Cardiac muscle cell (in vitro differentiated cells and primary cell): ENCODE results near the gene ALX1. TPM values are rescaled to one million over a fixed set of nuclear protein-coding genes. Genes with fewer than 3 reads are reported as not detected.
A peak's percentile ranks its signal among the peaks of the same experiment; 100 is the strongest.

Source experiments
- DNase-seq, 2 donors: peaks; one replicate each; pipeline versions ENCODE4 v3.0.0 to v3.0.0-alpha.2; 2010 to 2017; ENCODE audit warnings: low read depth in 1 of 2, low spot score in 1 of 2
- H3K27ac ChIP-seq: fragments of 200-600 bp; sonication (generic); 2 replicates; pipeline ENCODE4 v1.5.1; 2016
- H3K27me3 ChIP-seq: fragments of 200-600 bp; sonication (generic); 2 replicates; pipeline ENCODE4 v1.6.0; 2016; ENCODE audit warnings: control low read depth
- H3K36me3 ChIP-seq: fragments of 200-600 bp; sonication (generic); 2 replicates; pipeline ENCODE4 v1.5.1; 2016; ENCODE audit warnings: control low read depth
- H3K4me1 ChIP-seq: fragments of 200-600 bp; sonication (generic); 2 replicates; pipeline ENCODE4 v1.8.1; 2017; ENCODE audit warnings: low read depth, mild to moderate bottlenecking, mixed run types
- H3K4me3 ChIP-seq: fragments of 200-600 bp; sonication (generic); 2 replicates; pipeline ENCODE4 v1.5.1; 2016; ENCODE audit warnings: mild to moderate bottlenecking
- H3K9me3 ChIP-seq: fragments of 200-600 bp; sonication (generic); 2 replicates; pipeline ENCODE4 v1.5.1; 2017; ENCODE audit warnings: low read depth, mild to moderate bottlenecking, control low read depth
- CTCF ChIP-seq: IDR thresholded peaks from 2 replicates; pipeline ENCODE4 v1.5.1; 2012; ENCODE audit warnings: low read depth, mild to moderate bottlenecking, low read length
- polyA plus RNA-seq: library from polyadenylated mRNA; unstranded; fragments of >200 nt; fragmentation: Nextera tagmentation; extraction: Ambion mirVana; gene quantifications from 2 replicates; pipeline ENCODE4 v1.2.1, GENCODE V29; 2016
- total RNA-seq: library from RNA; depleted of rRNA; stranded (reverse); fragments of >200 nt; gene quantifications from 2 replicates; pipeline ENCODE4 v1.2.3, GENCODE V29; 2016

Gene ALX1
- total and polyA plus RNA-seq, 2 experiments from 2014 or later = 5.2 to 5.9 TPM

GRCh38 chr12:85275374-85275773, 4.6 kb upstream of the ALX1 start:
- H3K4me3 ChIP-seq = no peak overlapping the region
- no peaks in the 10 kb centered on the region for H3K4me1 ChIP-seq
- H3K36me3 ChIP-seq = no peaks in the 10 kb centered on the region
- peaks cover 96% of the 10 kb centered on the region for H3K27me3 ChIP-seq
- H3K9me3 ChIP-seq = no peaks in the 10 kb centered on the region
- no peak for TF ChIP-seq CTCF
- no peak overlapping the region for H3K27ac ChIP-seq
- no peak for DNase-seq

DNA sequence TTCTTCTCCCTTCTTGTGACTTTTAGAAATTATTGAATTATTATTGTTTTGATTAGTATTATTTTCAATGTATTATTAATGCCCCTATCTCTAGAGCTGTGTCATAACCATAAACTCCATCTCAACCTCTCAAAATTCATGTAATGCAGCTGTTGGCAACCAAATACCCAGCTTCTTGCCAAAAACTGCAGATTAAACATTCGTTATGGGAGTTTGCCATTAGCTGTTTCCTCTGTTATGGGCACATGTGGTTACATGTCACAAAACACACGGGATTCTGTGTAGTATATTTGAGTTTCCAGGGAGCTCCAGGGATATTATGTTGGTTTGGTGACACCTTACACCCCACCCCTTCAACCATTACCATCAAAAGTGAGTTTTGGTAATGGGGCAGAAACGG, 2.8 kb upstream of the ALX1 start:
- TF ChIP-seq CTCF = no peak
- H3K9me3 ChIP-seq = no peaks in the 10 kb centered on the region
- no peak overlapping the region for H3K27ac ChIP-seq
- no peaks in the 10 kb centered on the region for H3K36me3 ChIP-seq
- peaks cover 80% of the 10 kb centered on the region for H3K27me3 ChIP-seq
- H3K4me1 ChIP-seq = no peaks in the 10 kb centered on the region
- no peak for DNase-seq
- H3K4me3 ChIP-seq = no peak overlapping the region

DNA sequence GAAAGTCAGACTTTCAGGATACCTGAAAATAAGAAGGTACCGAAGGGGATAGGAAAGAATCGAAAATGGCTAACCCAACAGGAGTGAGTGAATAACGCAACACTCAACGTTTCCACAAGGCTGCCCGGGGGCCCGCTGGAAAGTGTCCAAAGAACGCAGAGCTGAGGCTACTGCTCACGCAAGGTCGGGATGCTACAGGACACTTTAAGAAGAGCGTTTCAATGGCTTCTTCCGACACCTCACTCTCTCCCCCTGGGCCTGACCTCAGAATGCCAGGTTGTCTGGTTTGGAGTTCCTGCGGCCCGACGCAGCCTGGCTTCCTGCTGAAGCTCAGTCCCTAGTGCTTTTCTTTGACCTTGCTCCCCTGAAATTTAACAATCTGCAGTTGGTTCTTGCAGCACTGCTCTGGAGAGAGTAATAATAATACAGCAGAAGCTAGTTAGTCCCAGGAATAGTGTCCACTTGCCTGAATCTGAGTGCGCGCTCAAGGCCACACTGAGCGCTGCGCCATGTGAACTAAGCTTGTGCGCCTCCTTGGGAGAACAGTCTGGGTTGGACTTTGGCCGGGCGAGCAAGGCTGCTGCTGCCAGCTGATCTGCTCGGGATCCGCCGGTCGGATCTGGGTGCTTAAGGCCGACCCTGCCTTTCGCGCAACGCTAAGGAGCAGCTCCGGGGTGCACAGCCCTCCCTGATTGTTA, 2.0 kb upstream of the ALX1 start:
- Histone ChIP-seq H3K36me3 (no peaks in the 10 kb centered on the region), H3K27me3 (peaks cover 71% of the 10 kb centered on the region), H3K9me3 (no peaks in the 10 kb centered on the region), H3K27ac (no peak overlapping the region), H3K4me3 (no peak overlapping the region), H3K4me1 (no peaks in the 10 kb centered on the region)
- DNase-seq = no peak
- TF ChIP-seq CTCF = no peak

- peaks cover 63% of the 10 kb centered on the region for H3K27me3 ChIP-seq
Observed at GRCh38 chr12:85278598-85279448, 1.2 kb upstream of the ALX1 start.

More at GRCh38 chr12:85278598-85279448, 1.2 kb upstream of the ALX1 start:
- H3K36me3 ChIP-seq = no peaks in the 10 kb centered on the region
- H3K4me1 ChIP-seq = no peaks in the 10 kb centered on the region
- peak overlapping the region; percentile 73 for H3K4me3 ChIP-seq
- no peak for TF ChIP-seq CTCF
- H3K9me3 ChIP-seq = no peaks in the 10 kb centered on the region
- no peak overlapping the region for H3K27ac ChIP-seq
- DNase-seq = no peak
